GM12878 (cell line): ENCODE measurements around the gene HSD17B2. TPM values are rescaled to one million over a fixed set of nuclear protein-coding genes. Genes with fewer than 3 reads are reported as not detected.

Source experiments
- ATAC-seq: fragments of 200-7000 bp; cut with Tn5 transposase; 3 replicates; pipeline ENCODE4 v1.9.1; 2020; ENCODE audit warnings: mild to moderate bottlenecking, moderate library complexity
- BruUV-seq: library from RNA; stranded (reverse); fragments of 400-500 nt; replicated peaks from 2 replicates; lab custom pipeline; 2021; lab: Mats Ljungman, UMichigan
- CTCF ChIA-PET: fragments of 300-600 bp; sonication (Branson Sonifier 250); formaldehyde crosslinking; extraction: SDS; loops from one replicate; lab custom pipeline; 2021; ENCODE audit warnings: inconsistent platforms; lab: Yijun Ruan, JAX
- POLR2A ChIA-PET: fragments of 350-600 bp; formaldehyde crosslinking; extraction: SDS; loops from one replicate; lab custom pipeline; 2021; ENCODE audit warnings: inconsistent platforms; lab: Charles Lee
- RAD21 ChIA-PET: fragments of 300-600 bp; sonication (Branson Sonifier 250); formaldehyde crosslinking; loops from one replicate; lab custom pipeline; 2023; ENCODE audit warnings: antibody characterized with exemption; ENCODE audit not compliant: unreplicated experiment; lab: Charles Lee
- SMC1A ChIA-PET: fragments of 300-600 bp; sonication (Branson Sonifier 250); formaldehyde crosslinking; loops from one replicate; lab custom pipeline; 2023; ENCODE audit not compliant: unreplicated experiment, uncharacterized antibody; lab: Charles Lee
- DNase-seq: peaks from one replicate; pipeline ENCODE4 v3.0.0-alpha.2; 2011; ENCODE audit warnings: low read depth, low spot score
- FAIRE-seq: peaks from 3 replicates; lab custom pipeline; 2011; peaks lifted over from hg19 to GRCh38; lab: Jason Lieb, UNC
- H2AFZ ChIP-seq: 2 replicates; pipeline ENCODE4 v1.6.0; 2011; ENCODE audit warnings: low read depth, low read length, control low read depth; ENCODE audit not compliant: control insufficient read depth
- H3K27ac ChIP-seq: 2 replicates; pipeline ENCODE4 v1.5.1; 2011; ENCODE audit warnings: control low read depth; ENCODE audit not compliant: control insufficient read depth, insufficient read depth
- H3K27me3 ChIP-seq, 2 experiments: replicated peaks in 1 of 2; 2 replicates each; pipeline versions ENCODE4 v1.6.0 to v1.6.1; 2011; ENCODE audit warnings: low read length in 1 of 2; ENCODE audit not compliant: control insufficient read depth in 2 of 2, insufficient read depth in 2 of 2
- H3K36me3 ChIP-seq, 2 experiments: 2 replicates each; pipeline ENCODE4 v1.5.1; 2011; ENCODE audit warnings: low read length in 1 of 2; ENCODE audit not compliant: control insufficient read depth in 2 of 2, insufficient read depth in 2 of 2
- H3K4me1 ChIP-seq: 2 replicates; pipeline ENCODE4 v1.6.1; 2011; ENCODE audit warnings: mild to moderate bottlenecking, low read length, moderate library complexity, mixed read lengths; ENCODE audit not compliant: control insufficient read depth, insufficient read depth
- H3K4me2 ChIP-seq: 2 replicates; pipeline ENCODE4 v1.6.0; 2011; ENCODE audit warnings: control low read depth; ENCODE audit not compliant: control insufficient read depth, insufficient read depth
- H3K4me3 ChIP-seq: fragments of 200-600 bp; sonication (generic); 2 replicates; pipeline ENCODE4 v1.5.1; 2016
- H3K79me2 ChIP-seq: 2 replicates; pipeline ENCODE4 v1.6.0; 2011; ENCODE audit warnings: low read length; ENCODE audit not compliant: control insufficient read depth, insufficient read depth
- H3K9ac ChIP-seq: 2 replicates; pipeline ENCODE4 v1.8.0; 2011; ENCODE audit warnings: low read length, control low read depth, mixed read lengths; ENCODE audit not compliant: control insufficient read depth, insufficient read depth
- H3K9me3 ChIP-seq: replicated peaks from 3 replicates; pipeline ENCODE4 v1.5.1; 2011; ENCODE audit warnings: mild to moderate bottlenecking, low read length; ENCODE audit not compliant: control insufficient read depth, insufficient read depth
- H4K20me1 ChIP-seq: 2 replicates; pipeline ENCODE4 v1.6.0; 2011; ENCODE audit not compliant: control insufficient read depth, insufficient read depth
- BHLHE40 ChIP-seq, 2 experiments: fragments of 450-650 bp in 1 of 2; IDR thresholded peaks; 2 replicates each; pipeline ENCODE4 v1.6.1; 2011 to 2017; ENCODE audit warnings: low read depth in 2 of 2, borderline replicate concordance in 1 of 2, improper control_type of control experiment in 1 of 2, low read length in 1 of 2, mild to moderate bottlenecking in 1 of 2
- BRCA1 ChIP-seq: IDR thresholded peaks from 2 replicates; pipeline ENCODE4 v1.6.1; 2011; ENCODE audit warnings: low read depth, low read length, improper control_type of control experiment
- CBX3 ChIP-seq: fragments of 200-600 bp; sonication (generic); IDR thresholded peaks from 2 replicates; pipeline ENCODE4 v1.6.1; 2016; ENCODE audit warnings: low read depth, borderline replicate concordance
- EZH2 ChIP-seq: IDR thresholded peaks from 2 replicates; pipeline ENCODE4 v1.6.1; 2012; ENCODE audit warnings: low read depth, mild to moderate bottlenecking, control low read depth, inconsistent platforms, low read length, borderline replicate concordance; ENCODE audit not compliant: control insufficient read depth
- FOS ChIP-seq: IDR thresholded peaks from 3 replicates; pipeline ENCODE4 v1.6.1; 2011; ENCODE audit warnings: borderline replicate concordance; ENCODE audit not compliant: insufficient read length; ENCODE audit errors: extremely low read depth
- GABPA ChIP-seq: IDR thresholded peaks from 2 replicates; pipeline ENCODE4 v1.6.1; 2014; ENCODE audit warnings: antibody characterized with exemption, low read depth, mild to moderate bottlenecking, inconsistent platforms
- IKZF2 ChIP-seq, 2 experiments: fragments of 450-650 bp; IDR thresholded peaks; 2 replicates each; pipeline ENCODE4 v1.6.1; 2017; ENCODE audit warnings: mild to moderate bottlenecking in 2 of 2, moderate library complexity in 2 of 2
- MEF2A ChIP-seq: IDR thresholded peaks from 2 replicates; pipeline ENCODE4 v1.6.1; 2011; ENCODE audit warnings: low read depth, mild to moderate bottlenecking, low read length, moderate library complexity; ENCODE audit not compliant: insufficient read depth
- NR2F1 ChIP-seq: fragments of 450-650 bp; conservative IDR thresholded peaks from 2 replicates; pipeline ENCODE4 v1.6.1; 2017; ENCODE audit warnings: mild to moderate bottlenecking
- POLR2AphosphoS5 ChIP-seq: IDR thresholded peaks from 2 replicates; pipeline ENCODE4 v1.6.1; 2011; ENCODE audit warnings: mild to moderate bottlenecking, low read length, inconsistent platforms
- RBBP5 ChIP-seq: fragments of 200-600 bp; sonication (generic); conservative IDR thresholded peaks from 2 replicates; pipeline ENCODE4 v1.6.1; 2016
- SIX5 ChIP-seq: IDR thresholded peaks from 2 replicates; pipeline ENCODE4 v1.6.1; 2011; ENCODE audit warnings: mild to moderate bottlenecking, low read depth, low read length, moderate library complexity; ENCODE audit not compliant: severe bottlenecking
- SMAD5 ChIP-seq: IDR thresholded peaks from 2 replicates; pipeline ENCODE4 v1.6.1; 2016; ENCODE audit warnings: antibody characterized with exemption, low read depth
- SRF ChIP-seq, 2 experiments: IDR thresholded peaks; 2 replicates each; pipeline ENCODE4 v1.6.1; 2011; ENCODE audit warnings: low read depth in 2 of 2, low read length in 2 of 2, mild to moderate bottlenecking in 1 of 2, moderate library complexity in 1 of 2
- ZNF622 ChIP-seq: fragments of 450-650 bp; IDR thresholded peaks from 2 replicates; pipeline ENCODE4 v1.6.1; 2017; ENCODE audit warnings: mild to moderate bottlenecking, inconsistent platforms
- ZSCAN29 ChIP-seq: fragments of 450-650 bp; IDR thresholded peaks from 2 replicates; pipeline ENCODE4 v1.6.1; 2017; ENCODE audit warnings: mild to moderate bottlenecking, moderate library complexity
- WGBS: methylation state at CpG from one replicate; pipeline ENCODE4 v1.1.6; 2016; ENCODE audit warnings: low lambda C conversion rate; ENCODE audit not compliant: insufficient replicate concordance, insufficient coverage; ENCODE audit errors: missing lambda C conversion rate; 5-methylcytosine and 5-hydroxymethylcytosine counted together
- in situ Hi-C: fragments of 300-500 bp; cut with MboI; formaldehyde crosslinking; loops from 9 replicates; pipeline ENCODE4 v1.14.3; 2018; ENCODE audit warnings: mixed read lengths
- intact Hi-C: fragments of 100-400 bp; cut with micrococcal nuclease; formaldehyde crosslinking; loops from one replicate; pipeline ENCODE4 v1.14.2; 2022; ENCODE audit not compliant: unreplicated experiment
- polyA plus RNA-seq, 11 experiments: library from polyadenylated mRNA; depleted of rRNA in 4 of 11; unstranded in 6 of 11; stranded (reverse) in 5 of 11; fragments of >200 nt; fragmentation: Nextera tagmentation in 4 of 11; fragmentation: Illumina TruSeq in 1 of 11; extraction: Ambion mirVana in 4 of 11; extraction: Trizol in 1 of 11; gene quantifications; 1 replicate in 1 of 11; 2 replicates in 10 of 11; pipeline versions ENCODE4 v1.2.1 to v1.2.3, GENCODE V29; 2011 to 2016; ENCODE audit warnings: inconsistent platforms in 2 of 11, missing spikeins in 2 of 11, low read depth in 1 of 11
- total RNA-seq, 4 experiments: library from RNA; depleted of rRNA in 3 of 4; stranded (reverse); fragments of >200 nt in 3 of 4; fragmentation: Illumina TruSeq in 1 of 4; extraction: Trizol in 1 of 4; gene quantifications; 2 replicates each; pipeline versions ENCODE4 v1.2.1 to v1.2.3, GENCODE V29; 2013 to 2021
- TF ChIP-seq, protein P1 (sequence below): IDR thresholded peaks from 2 replicates; pipeline ENCODE4 v1.6.1; 2012; ENCODE audit warnings: mild to moderate bottlenecking, low read depth, low read length
- TF ChIP-seq, protein P2 (sequence below): fragments of 450-650 bp; formaldehyde crosslinking; IDR thresholded peaks from 2 replicates; pipeline ENCODE4 v1.5.0; 2022; ENCODE audit warnings: mild to moderate bottlenecking, missing genetic modification characterization
- TF ChIP-seq, protein P3 (sequence below): IDR thresholded peaks from 2 replicates; pipeline ENCODE4 v1.6.1; 2011; ENCODE audit warnings: low read depth, mild to moderate bottlenecking, low read length, moderate library complexity, borderline replicate concordance; ENCODE audit errors: extremely low read depth

HSD17B2 gene
- total and polyA plus RNA-seq, 10 of the 15 experiments (the other 5 are each of a cell fraction or from before 2014, with no cell fraction given) = not detected

DNA sequence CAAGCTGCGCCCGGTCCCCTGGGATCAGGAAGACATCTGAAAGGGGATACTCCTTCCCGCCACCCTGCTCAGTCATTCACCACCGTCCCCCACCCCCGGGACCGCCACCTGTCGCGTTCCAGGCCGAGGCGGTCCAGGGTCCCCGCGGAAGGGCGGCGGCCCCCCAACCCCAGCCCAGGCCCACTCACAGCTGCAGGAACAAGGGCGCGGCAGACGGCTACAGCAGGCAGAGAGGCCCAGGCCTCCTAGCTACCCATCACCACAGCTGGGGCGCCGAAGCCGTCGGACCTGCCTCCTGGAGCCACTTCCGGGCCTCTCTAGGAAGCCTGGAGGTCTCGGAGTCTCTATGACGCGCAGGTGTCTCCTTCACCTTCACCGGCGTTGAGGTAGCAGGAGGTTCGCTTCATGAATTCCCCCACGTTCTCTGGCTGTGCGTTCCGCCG, 23.8 kb upstream of the HSD17B2 start, which contains the start of gene SDR42E1:
Gene SDR42E1 (minus strand): TSS at position 272 of the 443 bp plus-strand sequence. CDS start 10,612 bp downstream, outside the sequence.
- no TSS peak for BruUV-seq
- no peaks in the 10 kb centered on the region for H4K20me1 ChIP-seq
- H3K4me3 ChIP-seq = peak within 1 kb of the TSS; percentile 72
- H3K4me1 ChIP-seq = no peaks in the 10 kb centered on the region
- no peaks in the 10 kb centered on the region for H3K27me3 ChIP-seq
- POLR2A ChIA-PET = no interaction called here
- in situ Hi-C loops = no loop called here
- H3K36me3 ChIP-seq = no peaks in the 10 kb centered on the region
- RAD21 ChIA-PET = no interaction called here
- WGBS = under 1% methylated on average over 32 of the region's 32 CpGs
- H2AFZ ChIP-seq = peak within 1 kb of the TSS; percentile 85
- H3K79me2 ChIP-seq = no peaks in the 10 kb centered on the region
- SMC1A ChIA-PET = no interaction called here
- no peak within 1 kb of the TSS for H3K27ac ChIP-seq
- intact Hi-C loops = no loop called here
- peak; percentile 74 for ATAC-seq
- CTCF ChIA-PET = no interaction called here
- DNase-seq = peak; percentile 13
- H3K9ac ChIP-seq = peak within 1 kb of the TSS; percentile 52; the same call in 1 of the 2 replicates
- FAIRE-seq = no peak
- peaks cover 9% of the 10 kb centered on the region; the same call in 1 of the 3 replicates for H3K9me3 ChIP-seq
- H3K4me2 ChIP-seq = peak within 1 kb of the TSS; percentile 66
- TF ChIP-seq BHLHE40 (IDR thresholded peaks at IDR 0.05; ENCODE audit: borderline replicate concordance in 1 of 2, low read depth in 2 of 2, low read length in 1 of 2) (no peak), POLR2AphosphoS5 (peak; percentile 27; the same call in 1 of the 2 replicates), SRF (IDR thresholded peaks at IDR 0.05; ENCODE audit: low read depth in 2 of 2, low read length in 2 of 2) (no peak), FOS (no peak), RBBP5 (no peak), GABPA (peak; percentile 85), IKZF2 (IDR thresholded peaks at IDR 0.05) (no peak), SIX5 (no peak), MEF2A (no peak), EZH2 (no peak), SMAD5 (no peak), CBX3 (no peak), BRCA1 (no peak), ZSCAN29 (no peak), ZNF622 (no peak), NR2F1 (no peak)
- TF ChIP-seq, protein P1, sequence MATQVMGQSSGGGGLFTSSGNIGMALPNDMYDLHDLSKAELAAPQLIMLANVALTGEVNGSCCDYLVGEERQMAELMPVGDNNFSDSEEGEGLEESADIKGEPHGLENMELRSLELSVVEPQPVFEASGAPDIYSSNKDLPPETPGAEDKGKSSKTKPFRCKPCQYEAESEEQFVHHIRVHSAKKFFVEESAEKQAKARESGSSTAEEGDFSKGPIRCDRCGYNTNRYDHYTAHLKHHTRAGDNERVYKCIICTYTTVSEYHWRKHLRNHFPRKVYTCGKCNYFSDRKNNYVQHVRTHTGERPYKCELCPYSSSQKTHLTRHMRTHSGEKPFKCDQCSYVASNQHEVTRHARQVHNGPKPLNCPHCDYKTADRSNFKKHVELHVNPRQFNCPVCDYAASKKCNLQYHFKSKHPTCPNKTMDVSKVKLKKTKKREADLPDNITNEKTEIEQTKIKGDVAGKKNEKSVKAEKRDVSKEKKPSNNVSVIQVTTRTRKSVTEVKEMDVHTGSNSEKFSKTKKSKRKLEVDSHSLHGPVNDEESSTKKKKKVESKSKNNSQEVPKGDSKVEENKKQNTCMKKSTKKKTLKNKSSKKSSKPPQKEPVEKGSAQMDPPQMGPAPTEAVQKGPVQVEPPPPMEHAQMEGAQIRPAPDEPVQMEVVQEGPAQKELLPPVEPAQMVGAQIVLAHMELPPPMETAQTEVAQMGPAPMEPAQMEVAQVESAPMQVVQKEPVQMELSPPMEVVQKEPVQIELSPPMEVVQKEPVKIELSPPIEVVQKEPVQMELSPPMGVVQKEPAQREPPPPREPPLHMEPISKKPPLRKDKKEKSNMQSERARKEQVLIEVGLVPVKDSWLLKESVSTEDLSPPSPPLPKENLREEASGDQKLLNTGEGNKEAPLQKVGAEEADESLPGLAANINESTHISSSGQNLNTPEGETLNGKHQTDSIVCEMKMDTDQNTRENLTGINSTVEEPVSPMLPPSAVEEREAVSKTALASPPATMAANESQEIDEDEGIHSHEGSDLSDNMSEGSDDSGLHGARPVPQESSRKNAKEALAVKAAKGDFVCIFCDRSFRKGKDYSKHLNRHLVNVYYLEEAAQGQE = no peak
- TF ChIP-seq, protein P2, sequence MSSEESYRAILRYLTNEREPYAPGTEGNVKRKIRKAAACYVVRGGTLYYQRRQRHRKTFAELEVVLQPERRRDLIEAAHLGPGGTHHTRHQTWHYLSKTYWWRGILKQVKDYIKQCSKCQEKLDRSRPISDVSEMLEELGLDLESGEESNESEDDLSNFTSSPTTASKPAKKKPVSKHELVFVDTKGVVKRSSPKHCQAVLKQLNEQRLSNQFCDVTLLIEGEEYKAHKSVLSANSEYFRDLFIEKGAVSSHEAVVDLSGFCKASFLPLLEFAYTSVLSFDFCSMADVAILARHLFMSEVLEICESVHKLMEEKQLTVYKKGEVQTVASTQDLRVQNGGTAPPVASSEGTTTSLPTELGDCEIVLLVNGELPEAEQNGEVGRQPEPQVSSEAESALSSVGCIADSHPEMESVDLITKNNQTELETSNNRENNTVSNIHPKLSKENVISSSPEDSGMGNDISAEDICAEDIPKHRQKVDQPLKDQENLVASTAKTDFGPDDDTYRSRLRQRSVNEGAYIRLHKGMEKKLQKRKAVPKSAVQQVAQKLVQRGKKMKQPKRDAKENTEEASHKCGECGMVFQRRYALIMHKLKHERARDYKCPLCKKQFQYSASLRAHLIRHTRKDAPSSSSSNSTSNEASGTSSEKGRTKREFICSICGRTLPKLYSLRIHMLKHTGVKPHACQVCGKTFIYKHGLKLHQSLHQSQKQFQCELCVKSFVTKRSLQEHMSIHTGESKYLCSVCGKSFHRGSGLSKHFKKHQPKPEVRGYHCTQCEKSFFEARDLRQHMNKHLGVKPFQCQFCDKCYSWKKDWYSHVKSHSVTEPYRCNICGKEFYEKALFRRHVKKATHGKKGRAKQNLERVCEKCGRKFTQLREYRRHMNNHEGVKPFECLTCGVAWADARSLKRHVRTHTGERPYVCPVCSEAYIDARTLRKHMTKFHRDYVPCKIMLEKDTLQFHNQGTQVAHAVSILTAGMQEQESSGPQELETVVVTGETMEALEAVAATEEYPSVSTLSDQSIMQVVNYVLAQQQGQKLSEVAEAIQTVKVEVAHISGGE (CRISPR knock-in tag) = peak; percentile 61
- TF ChIP-seq, protein P3, sequence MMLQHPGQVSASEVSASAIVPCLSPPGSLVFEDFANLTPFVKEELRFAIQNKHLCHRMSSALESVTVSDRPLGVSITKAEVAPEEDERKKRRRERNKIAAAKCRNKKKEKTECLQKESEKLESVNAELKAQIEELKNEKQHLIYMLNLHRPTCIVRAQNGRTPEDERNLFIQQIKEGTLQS = no peak
